ENCODE data around the gene ZNRF4. TPM values are rescaled to one million over a fixed set of nuclear protein-coding genes. Genes with fewer than 3 reads are reported as not detected.

Gene ZNRF4
- total RNA-seq, 1 donor from 2014 or later = not detected

DNA sequence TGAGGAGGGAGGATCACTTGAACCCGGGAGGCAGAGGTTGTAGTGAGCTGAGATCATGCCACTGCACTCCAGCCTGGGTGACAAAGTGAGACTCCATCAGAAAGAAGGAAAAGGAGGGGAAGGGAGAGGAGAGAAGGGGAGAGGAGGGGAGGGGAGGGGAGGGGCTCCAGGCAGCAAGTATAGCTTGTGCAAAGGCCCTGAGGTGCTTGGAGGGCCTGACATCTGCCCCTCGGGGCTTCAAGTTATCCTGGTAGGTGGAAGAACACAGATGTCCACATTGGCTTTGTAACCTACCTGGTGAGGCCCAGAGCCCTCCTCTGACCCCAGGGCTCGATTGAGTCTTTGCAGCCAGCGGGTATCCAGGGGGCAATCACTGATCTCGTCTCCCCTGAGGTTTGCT lies 11.5 kb upstream of the ZNRF4 start:
- no peak for DNase-seq

DNA sequence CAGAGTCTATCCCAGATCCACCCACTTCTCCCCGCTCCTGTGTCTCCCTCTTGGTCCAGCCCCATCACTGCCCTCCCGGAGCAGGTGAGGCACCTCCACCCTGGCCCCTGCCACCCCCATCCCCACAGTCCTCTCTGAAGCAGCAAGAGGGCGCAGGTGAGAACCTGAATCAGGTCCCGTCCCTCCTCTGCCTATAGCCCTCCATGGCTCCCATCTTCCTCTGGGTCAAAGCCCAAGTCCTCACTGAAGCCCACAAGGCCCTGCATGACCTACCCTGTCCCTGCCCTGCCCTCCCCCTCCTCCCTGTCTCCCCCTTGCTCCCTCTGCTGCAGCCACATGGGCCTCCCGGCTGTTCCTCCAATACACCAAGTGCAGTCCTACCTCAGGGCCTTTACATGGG lies 10.8 kb upstream of the ZNRF4 start:
- DNase-seq = no peak

DNA sequence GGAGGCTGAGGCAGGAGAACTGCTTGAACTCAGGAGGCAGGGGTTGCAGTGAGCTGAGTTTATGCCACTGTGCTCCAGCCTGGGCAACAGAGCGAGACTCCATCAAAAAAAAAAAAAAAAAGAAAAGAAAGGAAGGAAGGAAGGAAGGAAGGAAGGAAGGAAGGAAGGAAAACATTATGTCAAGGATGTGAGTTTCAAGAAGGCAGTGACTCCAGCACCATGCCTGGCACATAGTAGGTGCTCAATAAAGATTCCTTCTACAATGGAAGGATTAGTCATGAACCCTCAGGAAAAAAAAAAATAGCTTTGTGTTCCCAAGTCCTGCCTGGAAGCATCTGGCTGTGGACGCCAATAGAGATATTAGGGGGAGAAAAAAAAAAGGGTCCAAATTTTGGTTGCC lies 10.1 kb upstream of the ZNRF4 start:
- DNase-seq = no peak

DNA sequence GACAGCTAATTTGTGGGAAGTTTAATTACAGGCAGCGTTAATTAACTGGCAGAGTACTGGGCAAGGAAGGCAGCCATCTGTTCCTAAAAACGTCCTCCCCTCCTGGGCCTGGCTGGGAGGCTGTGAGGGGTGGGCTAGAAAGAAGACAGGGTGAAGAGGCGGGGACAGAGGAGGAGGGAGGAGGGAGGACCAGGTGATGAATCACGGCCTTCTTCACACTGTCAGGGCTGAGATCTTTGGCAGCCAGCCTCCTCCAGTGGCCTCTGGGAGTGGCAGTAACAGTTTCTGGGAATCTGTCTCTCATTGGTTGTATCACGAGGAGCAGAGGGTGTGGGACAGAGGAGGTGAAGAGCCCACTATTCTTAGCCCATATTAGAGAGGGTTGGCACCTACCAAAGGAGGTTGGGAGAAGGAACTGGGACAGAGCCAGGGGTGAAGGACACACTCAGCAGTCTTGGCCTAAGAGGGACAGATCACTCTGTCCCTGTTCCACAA lies 9.6 kb upstream of the ZNRF4 start:
- DNase-seq = no peak

DNA sequence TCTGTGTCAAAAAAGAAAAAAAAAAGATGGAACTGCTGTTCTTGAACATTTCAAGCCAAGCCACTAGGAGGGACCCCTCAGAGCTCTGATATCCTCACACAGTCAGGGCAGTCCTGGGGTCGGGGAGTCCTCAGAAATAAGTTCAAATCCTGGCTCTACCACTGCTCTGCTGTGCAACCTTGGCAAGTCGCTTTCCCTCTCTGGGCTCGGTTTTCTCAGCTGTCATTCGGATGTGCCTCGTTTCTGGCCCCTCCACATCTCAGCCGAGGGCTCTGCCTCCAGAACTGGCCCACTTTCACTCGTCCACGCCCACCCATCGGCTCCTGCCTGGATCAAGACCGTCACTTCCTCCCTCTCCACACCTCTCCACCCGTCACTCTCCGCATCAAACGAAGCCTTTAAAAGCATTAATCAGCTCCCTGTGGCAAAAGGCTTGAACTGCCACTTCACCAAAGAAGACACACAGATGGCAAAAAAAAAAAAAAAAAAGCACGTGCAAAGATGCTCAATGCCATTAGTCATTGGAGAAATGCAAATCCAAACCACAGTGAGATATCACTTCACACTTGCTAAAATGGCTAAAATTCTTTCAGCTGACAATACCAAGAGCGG lies 7.4 kb upstream of the ZNRF4 start:
- no peak for DNase-seq

DNA sequence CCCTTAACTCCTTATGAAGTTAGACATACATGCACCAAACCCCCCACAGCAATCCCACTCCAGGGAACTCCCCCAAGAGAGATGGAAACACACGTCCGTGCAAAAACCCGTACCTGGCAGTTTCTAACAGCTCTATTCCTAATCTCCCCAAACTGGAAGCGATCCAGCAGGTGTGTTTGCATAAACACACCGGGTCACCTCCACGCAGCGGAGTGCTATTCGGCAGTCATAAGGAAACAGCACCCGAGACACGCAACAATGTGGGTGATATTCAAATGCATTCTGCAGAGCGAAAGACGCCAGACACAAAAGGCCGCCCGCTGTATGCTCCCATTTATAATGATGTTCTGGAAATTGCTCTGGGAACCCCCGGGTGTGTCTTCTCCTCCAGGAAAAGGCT lies 6.8 kb upstream of the ZNRF4 start:
- DNase-seq = no peak

DNA sequence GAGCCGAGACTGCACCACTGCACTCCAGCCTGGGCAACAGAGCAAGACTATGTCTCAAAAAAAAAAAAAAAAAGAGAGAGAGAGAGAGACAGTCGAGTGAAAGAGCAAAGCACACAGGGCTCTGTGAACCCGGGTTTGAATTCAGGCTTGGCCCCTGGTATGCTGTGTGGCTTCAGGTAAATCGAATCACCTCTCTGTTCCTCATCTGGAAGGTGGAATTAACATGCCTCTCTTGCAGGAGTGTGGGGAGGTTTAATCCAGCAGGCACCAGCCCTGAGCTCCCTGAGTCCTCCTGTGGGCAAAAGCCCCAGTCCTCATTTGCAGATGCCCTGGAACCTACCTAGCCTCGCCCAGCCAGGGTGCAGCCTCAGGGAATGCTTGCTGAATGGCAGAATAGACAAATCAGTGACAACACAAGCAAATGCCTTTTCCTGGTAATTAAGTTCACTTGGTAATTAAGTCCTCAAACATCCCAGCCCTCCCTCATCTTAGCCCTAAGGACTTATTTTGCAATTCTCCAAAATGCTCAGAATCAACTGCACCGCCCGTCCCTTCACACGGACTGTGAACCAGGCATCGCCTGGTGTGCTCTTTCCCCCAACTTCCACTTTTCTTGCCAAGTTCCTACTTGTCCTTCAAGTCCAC lies 4.6 kb upstream of the ZNRF4 start:
- DNase-seq = no peak

DNA sequence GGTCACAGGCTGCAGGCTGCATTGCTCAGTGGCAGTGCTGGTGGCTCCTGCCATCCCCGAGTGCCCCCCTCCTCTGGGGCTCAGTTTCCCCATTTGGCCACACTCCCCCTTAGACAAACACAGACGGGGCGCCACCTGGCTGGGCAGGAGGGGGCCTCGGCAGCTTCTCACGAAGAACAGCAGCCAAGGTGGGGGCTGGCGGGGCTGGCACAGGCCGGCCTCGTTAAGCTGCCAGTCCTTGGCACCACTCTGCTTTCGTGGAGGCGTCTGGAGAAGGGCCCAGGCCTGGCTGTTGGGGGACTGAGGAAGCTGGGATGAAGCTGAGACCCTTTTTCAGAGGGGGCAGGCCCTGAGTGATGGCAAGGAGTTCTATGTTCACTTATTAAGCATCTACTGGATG lies 3.7 kb upstream of the ZNRF4 start:
- no peak for DNase-seq

DNA sequence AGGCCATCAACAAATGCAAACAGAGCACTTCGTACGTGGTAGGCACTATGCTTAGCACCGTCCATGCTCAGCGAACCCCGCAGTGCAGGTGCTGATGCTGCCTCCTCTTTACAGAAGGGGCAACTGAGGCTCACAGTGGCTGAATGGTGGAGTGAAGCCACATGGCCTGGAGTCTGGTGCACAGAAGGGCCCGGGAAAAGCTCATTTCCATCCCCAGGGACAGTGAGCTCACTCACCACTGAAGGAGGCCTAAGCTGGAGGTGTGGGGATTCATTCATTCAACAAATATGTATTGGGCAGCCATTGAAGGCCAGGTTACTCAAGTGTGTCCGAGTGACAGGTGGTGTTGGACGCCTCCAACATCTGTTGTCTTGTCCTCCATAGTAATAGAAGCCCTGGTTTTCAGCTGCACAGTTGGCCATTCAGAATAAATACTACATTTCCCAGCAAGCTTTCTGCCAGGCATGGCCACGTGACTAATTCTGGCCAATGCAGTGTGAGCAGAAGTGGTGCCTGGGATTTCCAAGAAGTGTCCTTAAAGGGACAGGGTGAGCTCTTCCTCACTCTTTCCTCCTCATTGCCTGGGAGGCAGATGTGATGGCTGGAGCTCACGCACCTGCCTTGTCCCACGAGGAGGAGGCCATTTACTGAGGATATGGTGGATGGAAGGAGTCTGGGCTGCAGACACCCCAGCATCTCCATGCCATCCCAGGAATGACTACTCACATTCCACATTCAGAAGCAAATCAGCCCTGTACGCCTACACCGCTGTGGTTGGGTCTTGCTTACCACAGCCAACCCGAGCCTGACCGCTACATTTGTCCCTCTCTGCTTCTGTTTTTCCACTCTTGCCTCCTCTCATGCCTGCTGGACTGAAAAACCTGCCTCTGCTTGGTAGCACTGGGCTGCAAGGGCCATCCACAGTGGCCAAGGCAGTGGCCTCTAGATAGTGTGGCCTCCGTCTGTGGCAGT lies 2.3 kb upstream of the ZNRF4 start:
- DNase-seq = no peak

DNA sequence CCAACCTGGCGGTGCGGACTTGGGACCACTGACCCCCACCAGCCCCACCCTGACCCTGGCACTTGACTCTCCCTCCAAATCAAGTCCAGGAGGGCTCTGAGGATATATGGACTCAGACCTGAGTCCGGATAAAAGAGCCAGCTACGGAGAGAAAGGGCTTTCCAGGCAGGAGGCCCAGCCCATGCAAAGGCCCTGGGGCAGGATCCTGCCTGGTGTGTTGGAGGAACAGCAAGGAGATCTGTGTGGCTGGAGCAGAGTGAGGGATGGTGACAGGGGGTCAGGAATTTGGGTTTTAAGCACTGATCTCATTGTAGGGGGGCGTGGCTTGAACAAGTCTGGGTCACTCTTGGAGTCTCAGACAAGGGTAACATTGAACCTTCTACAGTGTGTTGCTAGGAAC lies 474 bp upstream of the ZNRF4 start:
- DNase-seq = no peak

DNA sequence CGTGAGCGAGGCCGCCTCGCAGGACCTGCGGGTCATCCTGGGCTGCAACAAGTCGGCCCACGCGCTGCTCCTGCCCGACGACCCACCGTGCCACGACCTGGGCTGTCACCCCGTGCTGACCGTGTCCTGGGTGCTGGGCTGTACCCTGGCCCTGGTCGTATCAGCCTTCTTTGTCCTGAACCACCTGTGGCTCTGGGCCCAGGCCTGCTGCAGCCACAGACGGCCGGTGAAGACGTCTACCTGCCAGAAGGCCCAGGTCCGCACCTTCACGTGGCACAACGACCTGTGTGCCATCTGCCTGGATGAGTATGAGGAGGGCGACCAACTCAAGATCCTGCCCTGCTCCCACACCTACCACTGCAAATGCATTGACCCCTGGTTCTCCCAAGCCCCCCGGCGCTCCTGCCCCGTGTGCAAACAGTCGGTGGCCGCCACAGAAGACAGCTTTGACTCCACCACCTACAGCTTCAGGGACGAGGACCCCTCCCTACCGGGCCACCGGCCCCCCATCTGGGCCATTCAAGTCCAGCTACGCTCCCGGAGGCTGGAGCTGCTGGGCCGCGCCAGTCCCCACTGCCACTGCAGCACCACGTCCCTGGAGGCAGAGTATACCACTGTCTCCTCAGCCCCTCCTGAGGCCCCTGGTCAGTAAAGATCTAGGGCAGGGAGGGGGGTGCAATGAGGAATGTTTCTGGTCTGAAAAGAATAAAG lies 1.1 kb downstream of the ZNRF4 start:
- no peak for DNase-seq

DNA sequence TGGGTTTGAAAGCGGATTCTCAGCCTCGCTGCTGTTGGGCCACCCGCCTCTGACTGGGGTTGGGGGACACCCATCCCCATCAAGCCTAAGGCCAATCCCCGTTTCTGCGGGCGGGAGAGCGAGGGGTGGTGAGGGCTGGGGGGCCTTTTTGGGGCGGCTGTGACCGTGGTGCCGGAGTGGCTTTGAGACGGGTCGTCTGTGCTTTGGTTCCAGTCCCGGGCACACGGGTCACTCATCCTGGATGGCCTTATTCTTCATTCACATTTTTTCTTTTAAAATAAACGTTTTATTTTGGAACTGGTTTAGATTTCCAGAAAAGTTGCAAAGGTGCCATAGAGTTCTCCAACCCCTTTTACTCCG lies 1.6 kb downstream of the ZNRF4 start:
- DNase-seq = no peak

DNA sequence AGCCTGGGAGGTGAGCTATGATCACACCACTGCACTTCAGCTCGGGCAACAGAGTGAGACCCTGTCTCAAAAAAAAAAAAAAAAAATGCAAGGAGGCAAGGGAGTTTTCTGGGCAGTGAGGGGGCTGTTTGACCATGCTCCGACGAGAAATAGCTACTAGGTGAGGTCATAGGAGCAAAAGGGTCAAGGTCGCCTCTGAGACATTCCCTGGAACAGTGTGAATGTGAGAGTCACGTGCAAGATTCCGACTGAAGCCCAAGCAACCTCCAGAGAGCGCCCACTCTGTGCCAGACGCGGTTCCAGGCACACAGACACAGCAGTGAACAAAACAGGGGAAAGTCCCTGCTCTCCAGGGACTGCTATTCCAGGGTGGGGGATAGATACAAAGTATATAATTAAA lies 2.5 kb downstream of the ZNRF4 start:
- DNase-seq = no peak

DNA sequence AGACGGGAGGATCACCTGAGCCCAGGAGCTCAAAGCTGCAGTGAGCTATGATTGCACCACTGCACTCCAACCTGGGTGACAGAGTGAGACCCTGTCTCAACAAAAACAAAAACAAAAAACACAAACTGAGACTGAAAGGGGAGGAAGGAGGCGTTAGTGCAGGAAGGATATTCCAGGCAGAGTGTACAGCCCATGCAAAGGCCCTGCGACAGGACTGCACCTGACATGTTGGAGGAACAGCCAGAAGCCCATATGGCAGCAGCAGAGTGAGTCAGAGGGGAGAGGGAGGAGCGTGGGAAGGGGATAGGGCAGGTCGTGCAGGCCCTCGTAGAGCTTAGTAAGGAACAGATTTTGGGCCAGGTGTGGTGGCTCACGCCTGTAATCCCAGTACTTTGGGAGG lies 3.2 kb downstream of the ZNRF4 start:
- DNase-seq = no peak

DNA sequence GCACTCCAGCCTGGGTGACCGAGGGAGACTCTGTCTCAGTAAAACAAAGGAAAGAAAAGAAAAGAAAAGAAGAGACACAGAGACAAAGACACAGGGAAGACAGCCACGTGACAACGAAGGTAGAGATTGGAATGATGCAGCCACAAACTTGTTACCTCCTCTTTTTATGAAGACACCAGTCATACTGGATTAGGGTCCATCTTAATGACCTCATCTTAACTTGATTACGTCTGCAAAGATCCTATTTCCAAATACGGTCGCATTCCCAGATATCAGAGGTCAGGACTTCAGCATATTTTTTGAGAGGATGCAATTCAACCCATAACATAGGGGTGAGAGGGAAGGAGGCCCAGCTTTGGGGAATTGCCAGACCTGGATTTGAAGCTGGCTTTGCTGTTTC lies 4.1 kb downstream of the ZNRF4 start:
- no peak for DNase-seq

DNA sequence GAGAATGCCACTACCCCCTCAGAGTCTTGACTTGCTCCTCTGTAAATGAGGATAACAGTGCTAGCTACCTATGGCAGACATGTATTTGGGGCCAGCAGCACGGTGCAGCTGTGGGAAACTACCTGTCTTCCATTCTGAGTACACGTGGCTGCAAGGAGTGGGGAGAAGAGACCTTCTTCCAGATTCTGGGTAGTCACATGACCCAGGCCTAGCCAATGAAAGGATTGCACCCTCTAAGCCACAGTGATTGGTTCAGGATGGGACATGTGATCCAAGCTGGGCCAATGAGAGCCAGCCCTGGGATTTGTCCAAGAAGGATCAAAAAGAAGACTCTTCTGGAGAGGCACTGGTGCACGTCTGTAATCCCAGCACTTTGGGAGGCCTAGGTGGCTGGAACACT lies 5.5 kb downstream of the ZNRF4 start:
- DNase-seq = no peak

DNA sequence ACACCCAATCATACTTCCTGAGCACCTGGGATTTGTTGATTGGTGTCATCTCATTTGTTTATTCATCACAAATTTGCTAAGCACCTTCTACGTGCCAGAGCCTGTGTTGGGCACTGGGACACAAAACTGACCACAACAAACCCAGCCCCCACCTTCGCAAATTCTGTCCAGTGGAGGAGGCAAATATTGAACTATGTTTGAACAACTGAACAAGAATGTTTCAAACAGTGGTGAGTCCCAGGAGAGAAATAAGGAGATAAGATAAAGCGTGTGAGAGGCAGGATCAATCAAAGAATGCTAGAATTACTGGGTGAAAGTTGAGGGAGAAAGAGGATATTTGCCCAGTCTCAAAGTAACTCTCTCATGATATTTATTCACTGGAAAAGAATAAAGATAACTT lies 8.7 kb downstream of the ZNRF4 start:
- DNase-seq = no peak

DNA sequence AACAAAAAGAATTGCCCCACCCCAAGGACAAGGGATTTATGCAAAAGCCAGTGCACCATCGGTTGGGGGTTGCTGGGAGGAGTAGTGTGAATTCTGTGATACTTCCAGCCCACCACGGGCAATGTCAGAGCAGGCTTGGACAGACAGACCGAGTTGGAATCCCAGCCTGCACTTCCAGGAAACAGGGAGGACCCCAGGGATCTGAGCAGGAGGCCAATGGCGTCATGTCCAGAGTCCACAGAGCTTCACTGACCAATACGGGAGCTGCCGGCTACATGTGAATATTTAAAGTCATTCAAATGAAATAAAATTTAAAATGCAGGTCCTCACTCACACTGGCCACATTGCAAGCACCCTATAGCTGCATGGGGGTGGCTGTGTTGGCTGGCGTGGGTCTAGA lies 10.9 kb downstream of the ZNRF4 start:
- DNase-seq = no peak

DNA sequence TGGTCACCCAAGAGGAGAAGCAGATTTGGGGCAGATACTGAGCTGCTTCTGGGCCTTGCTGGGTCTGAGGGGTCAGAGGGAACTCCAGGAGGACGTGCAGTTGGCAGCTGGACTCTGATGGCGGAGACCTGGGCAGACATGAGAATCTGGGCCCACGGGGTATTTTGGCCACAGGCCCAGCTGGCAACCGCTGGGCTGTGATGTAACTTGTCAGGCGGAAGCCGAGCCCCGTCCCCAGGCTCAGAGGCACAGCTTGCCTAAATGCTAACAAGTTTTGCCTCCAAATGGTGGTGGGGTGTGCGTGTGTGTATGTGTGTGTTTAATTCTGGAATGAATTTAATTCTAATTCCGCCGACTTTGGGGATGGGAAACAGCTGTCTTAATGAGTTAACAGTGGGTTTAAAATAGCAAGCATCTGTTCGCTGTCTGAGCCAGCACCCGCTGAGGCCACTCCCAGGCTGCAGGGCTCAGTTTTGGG lies 11.6 kb downstream of the ZNRF4 start:
- DNase-seq = peak; percentile 87

DNA sequence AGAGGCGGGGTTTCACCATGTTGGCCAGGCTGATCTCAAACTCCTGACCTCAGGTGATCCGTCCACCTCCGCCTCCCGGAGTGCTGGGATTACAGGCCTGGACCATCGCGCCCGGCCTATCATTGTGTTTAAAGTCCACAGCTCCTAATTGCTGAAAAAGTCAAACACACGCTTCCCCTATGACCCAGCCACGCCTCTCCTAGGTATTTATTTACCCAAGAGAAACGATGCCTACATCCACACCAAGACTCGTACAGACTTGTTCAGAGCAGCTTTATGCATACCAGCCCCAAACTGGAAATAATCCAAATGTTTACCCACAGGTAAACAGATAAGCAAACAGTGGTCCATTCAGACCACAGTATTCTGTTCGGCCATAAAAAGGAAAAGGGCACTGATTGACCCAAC lies 15.1 kb downstream of the ZNRF4 start:
- DNase-seq = no peak

DNA sequence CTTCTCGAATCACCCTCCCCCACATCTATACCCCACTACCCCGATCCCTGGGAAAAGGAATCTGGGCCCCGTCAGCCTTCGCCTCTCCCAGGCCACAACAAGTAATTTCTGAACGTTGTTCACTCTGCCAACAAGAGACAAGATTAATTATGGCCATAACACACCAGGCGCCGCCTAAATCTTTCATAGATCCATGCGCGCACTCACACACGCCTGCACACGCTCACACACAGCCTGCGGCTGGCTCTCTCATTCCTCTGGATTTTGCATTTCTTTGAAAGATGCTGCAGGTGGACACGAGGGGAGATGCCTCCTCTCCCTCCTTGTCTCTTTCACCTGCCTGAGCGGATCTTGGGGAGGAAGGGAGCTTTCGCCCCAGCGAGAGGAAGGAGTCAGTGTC lies 17.1 kb downstream of the ZNRF4 start:
- peak; percentile 42 for DNase-seq

DNA sequence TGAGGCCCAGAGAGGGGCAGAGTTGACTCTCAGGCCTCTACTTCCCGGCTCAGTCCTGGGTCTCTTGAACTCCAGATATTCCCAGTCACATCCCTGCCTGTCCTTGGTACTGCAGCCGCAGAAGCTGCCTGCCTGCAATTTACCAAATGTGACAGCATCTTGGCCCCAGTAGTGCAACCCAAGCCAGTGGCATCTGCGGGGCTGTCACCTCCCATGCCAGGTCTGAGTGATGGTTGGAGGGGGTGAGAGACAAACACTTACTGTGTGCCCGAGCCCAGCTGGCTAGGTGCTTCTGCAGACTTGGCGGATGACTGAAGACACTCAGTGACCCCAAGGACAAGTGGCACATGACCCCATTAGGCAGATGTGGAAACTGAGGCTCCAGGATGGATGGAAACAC lies 18.4 kb downstream of the ZNRF4 start:
- DNase-seq = no peak

All from skin of body (tissue), 2 donors.